ENCODE measurements around the gene TMEM62.
"Not testable (repeated sequence)": the region's sequence is repeated elsewhere in the genome, so short reads cannot be mapped to it uniquely, and the experiment has no call there.

TMEM62 gene

GRCh38 chr15:43184407-43185124, 51.2 kb downstream of the TMEM62 start:
- no peak for DNase-seq

GRCh38 chr15:43185157-43186002, 52.0 kb downstream of the TMEM62 start, which contains the start of gene CCNDBP1:
Gene CCNDBP1 (plus strand): TSS chr15:43185403. CDS start chr15:43185499, 96 bp downstream.
- peak; percentile 31 for DNase-seq

GRCh38 chr15:43186003-43186353, 52.6 kb downstream of the TMEM62 start:
- no peak for DNase-seq

GRCh38 chr15:43187544-43188155, 54.3 kb downstream of the TMEM62 start:
- peak; percentile 11 for DNase-seq

- DNase-seq, result no peak
These were observed 55.9 kb downstream of the TMEM62 start for GRCh38 chr15:43189296-43189695.

GRCh38 chr15:43190178-43190577, 56.8 kb downstream of the TMEM62 start:
- no peak for DNase-seq

- DNase-seq, result no peak
These were observed 60.3 kb downstream of the TMEM62 start for GRCh38 chr15:43193710-43194109.

GRCh38 chr15:43194795-43195194, 61.4 kb downstream of the TMEM62 start:
- no peak for DNase-seq

GRCh38 chr15:43196760-43197548, 63.6 kb downstream of the TMEM62 start:
- DNase-seq, result no peak

GRCh38 chr15:43197773-43198172, 64.4 kb downstream of the TMEM62 start:
- not testable (repeated sequence) for DNase-seq

- not testable (repeated sequence) for DNase-seq
These were observed 65.2 kb downstream of the TMEM62 start for GRCh38 chr15:43198556-43198955.

- no peak for DNase-seq
These were observed 65.6 kb downstream of the TMEM62 start for GRCh38 chr15:43198992-43199391.

- no peak for DNase-seq
These were observed 66.6 kb downstream of the TMEM62 start for GRCh38 chr15:43199945-43200488.

- no peak for DNase-seq
These were observed 70.9 kb downstream of the TMEM62 start for GRCh38 chr15:43204016-43204901.

- DNase-seq, result no peak
These were observed 72.7 kb downstream of the TMEM62 start for GRCh38 chr15:43206054-43206453.

- DNase-seq, result no peak
These were observed 73.6 kb downstream of the TMEM62 start for GRCh38 chr15:43207024-43207423.

- DNase-seq, result no peak
These were observed 74.9 kb downstream of the TMEM62 start for GRCh38 chr15:43208052-43209002.

GRCh38 chr15:43209059-43209824, 75.9 kb downstream of the TMEM62 start:
- DNase-seq, result no peak

GRCh38 chr15:43210172-43210745, 76.9 kb downstream of the TMEM62 start:
- no peak for DNase-seq
